Stimulated activated CD8-positive, alpha-beta memory T cell treated with anti-CD3 and anti-CD28 coated beads, Interleukin-15, amount 100 ng/mL, for 1 hour (primary cell): ENCODE measurements around the gene SACS.
"Not testable (repeated sequence)": the region's sequence is repeated elsewhere in the genome, so short reads cannot be mapped to it uniquely, and the experiment has no call there.

Source experiments
- DNase-seq: peaks from one replicate; pipeline ENCODE4 v3.0.0-alpha.2; 2020; ENCODE audit warnings: low read depth

Gene SACS

DNA sequence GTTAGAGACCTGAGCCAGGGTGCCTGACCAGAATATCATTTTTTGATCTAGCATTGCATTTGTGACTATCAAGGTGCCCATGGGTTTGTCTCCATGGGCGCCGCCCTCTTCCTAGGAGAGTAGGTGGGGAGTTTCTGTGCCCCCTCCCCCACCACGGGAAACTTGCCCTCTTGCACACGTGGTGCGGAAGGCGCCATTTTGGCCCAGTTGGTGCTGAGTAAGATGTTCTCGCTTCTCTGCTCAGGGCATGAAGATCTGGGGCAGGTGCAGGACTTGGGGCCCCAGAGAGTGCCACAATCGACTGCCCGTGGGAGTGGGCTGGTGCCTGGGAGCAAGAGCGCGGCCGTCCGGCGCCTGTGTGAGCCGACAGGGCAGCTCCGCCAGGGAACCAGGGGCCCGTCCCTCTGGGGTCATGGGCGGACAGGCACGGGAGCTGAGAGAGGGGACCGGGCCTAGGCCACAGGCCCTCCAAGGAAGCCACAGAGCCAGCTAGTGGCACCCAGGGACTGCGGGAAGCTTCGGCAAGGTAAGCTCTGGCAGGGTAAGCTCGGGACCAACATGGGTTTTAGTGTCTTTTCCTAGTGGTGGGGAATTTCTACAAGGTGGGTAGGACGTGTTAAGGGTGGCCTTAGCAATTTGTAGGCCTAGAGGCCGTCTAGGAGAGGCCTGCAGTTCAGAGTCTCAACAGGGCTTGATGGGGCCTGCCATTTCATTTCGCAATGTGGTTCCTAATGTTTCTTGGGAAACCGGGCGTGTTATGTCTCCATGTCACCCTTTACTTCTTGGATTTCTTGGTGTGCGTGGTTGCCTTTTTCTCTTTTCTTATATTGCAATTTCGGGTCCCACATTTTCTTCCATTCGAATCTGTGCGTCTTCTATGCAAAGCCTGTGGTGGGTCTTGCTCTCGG, 14.5 kb downstream of the SACS start:
- DNase-seq: no peak

DNA sequence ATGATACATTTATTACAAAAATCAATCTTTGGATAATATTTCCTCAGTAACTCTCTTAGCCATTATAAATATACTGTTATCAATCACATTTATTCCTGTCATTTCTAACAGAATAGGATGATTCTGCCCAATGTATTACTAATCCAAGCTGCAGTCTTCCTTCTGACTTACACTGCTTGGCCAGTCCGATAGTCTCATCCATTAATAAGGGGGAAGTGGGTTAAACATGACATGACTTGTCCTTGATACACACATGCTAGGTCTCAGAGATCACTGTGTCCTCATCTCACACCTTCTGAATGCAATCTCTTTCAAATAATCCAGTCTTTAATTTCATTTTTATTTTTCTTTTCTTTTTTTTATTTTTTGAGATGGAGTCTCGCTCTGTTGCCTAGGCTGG, 18.8 kb downstream of the SACS start:
- no peak for DNase-seq

DNA sequence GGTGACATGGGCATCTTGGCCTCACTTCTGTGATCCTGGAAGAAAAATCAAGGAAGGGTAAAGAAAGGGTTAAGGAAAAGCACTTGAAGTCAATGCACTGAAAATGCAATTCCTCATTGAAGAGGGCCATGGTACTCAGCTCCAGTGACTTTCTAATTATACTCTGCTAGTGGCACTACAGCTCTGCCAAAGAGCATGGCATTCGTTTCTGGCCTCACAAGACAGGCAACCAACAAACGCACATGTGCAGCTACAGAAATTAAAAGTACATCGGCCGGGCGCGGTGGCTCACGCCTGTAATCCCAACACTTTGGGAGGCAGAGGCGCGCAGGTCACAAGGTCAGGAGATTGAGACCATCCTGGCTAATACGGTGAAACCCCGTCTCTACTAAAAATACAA, 21.8 kb downstream of the SACS start:
- DNase-seq: no peak

DNA sequence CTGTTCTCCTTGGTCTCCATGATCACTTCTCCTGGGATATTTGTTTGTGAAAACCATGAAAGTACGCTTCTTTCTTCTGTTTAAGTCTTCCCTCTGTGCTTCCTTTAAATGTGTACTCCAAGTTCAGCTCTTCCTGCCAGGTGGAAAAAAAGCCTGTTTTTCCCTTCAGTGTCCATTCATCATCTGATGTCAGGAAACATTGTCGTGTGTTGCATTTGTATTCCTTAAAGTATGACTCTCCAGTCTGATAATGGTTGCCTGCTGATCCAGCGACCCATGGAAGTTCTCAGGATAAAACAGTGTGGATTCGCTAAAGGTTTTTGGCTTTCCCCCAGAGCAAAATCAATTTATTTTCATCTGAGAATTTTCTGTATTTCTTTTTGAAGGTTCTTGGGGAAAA, 22.3 kb downstream of the SACS start:
- DNase-seq: no peak

DNA sequence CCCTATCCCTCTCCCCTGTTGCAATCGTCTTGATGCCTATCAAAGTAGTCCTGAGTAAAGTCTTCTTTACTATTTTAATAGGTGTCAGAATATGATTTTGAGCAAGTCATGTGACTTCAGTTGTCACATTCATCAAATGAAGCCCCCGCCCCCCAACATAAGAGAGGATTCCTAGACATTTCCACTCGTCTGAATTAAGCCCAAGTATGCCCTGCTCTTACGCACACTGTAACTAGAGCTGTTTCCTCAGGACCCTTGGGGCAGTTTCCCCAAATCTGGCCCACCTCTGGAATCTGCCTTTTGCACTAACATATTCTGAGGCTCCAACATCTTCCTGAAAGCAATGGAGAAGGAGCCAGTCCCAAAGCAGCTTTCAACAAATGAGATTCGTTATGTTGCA, 25.5 kb downstream of the SACS start:
- no peak for DNase-seq

DNA sequence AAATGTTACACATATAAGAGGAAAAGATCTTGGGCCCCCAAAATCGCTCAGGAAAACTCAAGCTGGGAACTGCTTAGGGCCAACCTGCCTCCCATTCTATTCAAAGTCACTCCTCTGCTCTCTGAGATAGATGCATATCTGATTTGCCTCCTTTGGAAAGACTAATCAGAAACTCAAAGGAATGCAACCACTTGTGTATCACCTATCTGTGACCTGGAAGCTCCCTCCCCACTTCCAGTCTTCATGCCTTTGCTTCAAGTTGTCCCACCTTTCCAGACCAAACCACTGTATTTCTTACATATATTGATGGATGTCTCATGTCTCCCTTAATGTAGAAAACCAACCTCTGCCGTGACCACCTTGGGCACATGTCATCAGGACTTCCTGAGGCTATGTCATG, 32.3 kb downstream of the SACS start:
- not testable (repeated sequence) for DNase-seq

DNA sequence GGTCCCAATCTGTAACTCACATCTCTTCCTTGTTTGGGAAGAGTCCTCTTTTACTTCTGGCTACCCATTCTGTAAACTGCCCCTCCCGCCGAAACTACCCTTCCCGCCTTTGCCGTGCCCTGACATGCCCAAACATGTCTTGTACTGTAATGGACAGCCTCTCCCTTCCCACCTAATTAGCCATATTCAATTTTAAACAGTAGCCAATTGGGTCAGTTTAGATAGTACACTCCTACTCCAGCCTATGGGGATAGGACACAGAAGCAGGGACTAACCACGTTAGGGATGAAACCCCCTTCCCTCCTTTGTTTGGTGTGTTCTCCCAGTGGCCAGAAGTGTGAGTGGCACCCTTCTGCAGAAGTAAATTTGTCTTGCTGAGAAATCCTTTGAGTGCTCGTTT, 34.2 kb downstream of the SACS start:
- DNase-seq: no peak

DNA sequence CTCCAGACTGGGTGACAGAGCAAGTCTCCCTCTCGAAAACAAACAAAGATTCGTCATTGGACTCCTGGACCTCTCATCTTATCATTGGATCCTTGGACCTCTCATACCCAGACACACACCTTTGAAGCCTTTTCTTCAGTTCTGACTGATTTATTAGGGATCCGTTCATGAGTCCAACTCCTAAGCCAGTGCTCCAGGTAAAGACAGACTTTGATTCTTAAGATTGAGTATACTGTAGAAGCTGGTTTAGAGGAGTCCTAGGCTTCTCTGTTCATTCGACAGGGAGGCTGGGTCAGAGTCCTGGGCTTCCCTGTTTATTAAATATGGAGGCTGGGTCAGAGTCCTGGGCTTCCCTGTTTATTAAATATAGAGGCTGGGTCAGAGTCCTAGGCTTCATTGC, 38.7 kb downstream of the SACS start:
- no peak for DNase-seq

DNA sequence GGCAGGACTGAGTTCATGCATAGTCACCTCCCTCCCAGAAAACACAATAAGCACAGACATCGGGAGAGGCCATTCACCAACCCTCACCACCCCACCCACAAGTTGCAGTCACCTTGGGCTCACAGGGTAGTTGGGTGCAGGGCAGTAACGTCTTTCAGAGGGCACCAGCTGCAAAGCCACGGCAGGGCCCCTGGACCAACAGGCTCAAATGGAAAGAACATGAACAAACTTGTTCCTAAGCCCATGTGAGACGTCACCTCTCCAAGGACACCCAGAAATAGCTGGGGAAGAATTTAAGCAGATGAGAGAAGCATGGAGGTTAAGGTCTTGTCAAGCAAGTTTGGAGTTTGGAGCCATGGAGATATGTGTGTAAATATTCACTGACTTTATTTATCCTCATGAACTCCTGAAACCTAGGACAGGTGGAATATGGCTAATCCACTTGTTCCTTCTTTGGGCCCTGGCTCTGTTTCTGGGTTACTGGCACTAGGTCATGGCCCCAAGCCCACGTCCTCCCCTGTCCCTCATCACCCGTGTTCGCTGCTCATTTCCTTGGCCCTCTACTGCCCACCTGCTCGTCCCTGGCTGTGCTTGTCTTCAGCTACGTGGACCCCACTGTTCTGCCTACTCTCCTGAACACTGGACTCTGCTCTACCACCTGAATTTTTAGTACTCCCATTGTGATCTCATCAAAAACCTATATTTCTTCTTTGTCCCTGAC, 40.4 kb downstream of the SACS start:
- DNase-seq: no peak

DNA sequence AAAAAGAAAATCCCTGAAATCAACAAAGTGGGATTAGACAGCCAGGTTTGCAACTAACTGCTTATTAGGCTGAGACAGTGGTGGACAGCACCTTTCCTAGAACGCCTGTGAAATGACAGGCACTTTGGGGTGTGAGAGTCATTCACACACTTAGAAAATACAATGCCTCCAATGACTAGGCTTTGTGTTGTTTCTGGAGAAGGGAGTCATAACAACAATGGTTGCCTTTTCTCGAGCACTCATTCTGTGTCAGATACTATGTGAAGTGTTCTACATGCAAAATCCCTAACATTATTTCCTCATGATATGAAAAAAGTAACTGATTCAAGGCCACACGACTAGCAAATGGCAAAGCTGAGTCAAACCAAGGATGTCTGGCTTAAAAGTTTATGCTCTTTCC, 41.2 kb downstream of the SACS start:
- DNase-seq: no peak

DNA sequence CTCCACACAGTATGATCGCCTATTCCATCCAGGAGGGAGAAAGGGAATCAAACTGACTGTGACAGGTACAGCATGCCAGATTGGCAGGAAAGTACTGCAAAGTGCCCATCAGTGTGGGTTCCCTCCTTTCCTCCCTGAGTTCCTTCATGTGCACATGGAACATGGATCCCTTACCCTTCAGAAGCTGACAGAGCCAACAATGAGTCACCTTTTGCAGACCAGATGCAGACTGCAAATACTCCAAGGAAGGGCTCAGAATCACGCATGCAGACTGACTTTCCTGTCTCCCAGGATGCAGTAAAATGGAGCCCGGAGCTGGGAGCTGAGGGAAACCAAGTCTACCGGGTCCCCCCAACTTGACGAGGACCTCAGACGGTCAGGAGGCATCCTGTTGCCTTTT, 41.8 kb downstream of the SACS start:
- DNase-seq: no peak

DNA sequence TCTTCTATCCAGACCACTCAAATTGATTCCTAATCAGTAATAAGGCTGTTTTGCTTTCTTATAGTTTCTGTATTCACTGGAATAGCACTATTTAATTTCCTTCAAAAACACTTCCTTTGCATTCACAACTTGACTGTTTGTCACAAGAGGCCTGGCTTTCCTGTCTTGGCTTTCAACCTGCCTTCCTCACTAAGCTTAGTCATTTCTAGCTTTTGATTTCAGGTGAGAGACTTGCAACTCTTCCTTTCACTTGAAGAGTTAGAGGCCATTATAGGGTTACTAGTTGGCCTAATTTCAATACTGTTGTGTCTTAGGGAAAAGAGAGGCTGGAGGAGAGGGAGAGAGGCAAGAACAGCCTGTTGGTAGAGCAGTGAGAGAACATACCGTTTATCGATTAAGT, 47.0 kb downstream of the SACS start:
- no peak for DNase-seq

DNA sequence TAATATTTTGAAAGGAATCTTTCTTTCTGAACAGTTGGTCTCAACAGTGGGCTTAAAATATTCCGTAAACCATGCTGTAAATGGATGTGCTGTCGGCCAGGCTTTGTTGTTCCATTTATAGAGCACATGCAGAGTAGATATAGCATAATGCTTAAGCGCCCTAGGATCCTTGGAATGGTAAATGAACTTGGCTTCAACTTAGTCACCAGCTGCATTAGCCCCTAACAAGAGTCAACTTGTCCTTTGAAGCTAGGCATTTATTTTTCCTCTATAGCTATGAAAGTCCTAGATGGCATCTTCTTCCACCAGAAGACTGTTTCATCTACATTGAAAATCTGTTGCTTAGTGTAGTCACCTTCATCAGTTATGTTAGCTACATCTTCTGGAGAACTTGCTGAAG, 47.6 kb downstream of the SACS start:
- DNase-seq: no peak

DNA sequence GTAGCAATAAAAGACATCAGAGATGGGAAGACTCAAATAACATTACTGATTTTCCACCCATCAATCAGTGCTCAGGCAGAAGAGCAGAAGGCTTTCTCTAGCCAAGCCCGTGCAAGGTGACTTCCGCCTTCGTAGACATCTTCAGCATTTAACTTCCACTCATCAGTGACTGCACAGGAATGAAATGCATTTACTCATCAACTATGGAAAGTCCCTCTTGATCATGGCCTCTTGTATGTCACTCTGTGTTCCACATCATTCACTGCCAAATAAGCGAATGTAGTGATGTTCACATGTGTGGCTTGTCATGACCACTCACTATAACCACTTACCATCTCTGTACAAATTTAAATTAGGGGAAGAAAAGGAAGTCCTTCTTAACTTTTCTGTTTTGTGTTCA, 49.4 kb downstream of the SACS start:
- DNase-seq: no peak

DNA sequence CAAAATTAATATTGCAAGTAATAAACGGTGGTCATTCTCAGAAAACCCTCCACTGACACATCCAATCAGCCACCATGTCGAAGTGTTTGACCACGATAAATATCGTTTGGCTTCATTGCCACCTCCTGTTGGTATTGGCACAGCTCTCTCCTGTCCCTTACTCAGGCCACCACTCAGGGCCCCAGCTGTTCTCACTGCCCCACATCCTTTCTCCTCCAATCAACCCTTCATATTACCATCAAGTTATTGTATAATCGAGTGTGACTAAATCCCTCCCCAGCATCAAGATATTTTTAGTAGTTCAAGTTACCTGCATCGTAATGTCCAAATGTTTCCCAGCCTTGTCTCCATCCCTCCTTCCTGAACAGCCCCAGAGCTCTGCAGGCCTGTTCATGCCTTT, 50.4 kb downstream of the SACS start:
- DNase-seq: no peak

DNA sequence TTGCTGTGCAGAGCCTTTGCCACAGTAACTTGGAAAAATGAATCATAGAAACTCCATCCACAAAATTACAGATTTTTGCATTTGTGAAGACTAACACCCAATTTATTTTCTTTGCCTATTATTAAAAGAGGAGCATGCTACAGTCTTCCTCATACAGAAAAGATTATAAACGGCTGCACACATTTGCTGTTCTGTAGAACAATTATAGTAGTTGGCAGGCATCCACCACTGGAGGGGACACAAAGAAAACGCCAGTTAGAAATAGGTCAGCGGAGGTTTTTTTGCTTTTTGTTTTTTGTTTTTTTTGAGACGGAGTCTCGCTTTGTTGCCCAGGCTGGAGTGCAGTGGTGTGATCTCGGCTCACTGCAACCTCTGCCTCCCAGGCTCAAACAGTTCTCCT, 51.6 kb downstream of the SACS start:
- no peak for DNase-seq

DNA sequence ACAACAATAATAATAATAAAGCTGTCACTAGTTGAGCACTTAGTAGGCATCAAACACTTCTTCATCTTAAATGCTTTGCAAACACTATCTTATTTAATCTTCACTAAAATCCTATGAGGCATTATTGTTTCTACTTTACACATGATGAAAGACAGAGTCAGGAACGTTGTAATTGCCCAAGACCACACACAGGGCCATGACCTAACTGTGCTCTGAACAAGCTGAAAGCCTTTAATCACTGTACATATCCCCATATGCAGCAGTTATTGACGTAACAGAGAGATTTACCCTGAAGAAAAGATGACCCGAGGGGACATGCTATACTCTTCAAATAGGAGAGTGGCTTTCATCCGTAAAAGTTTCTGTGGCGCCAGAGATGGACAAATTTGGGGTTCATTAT, 53.0 kb downstream of the SACS start:
- DNase-seq: no peak

DNA sequence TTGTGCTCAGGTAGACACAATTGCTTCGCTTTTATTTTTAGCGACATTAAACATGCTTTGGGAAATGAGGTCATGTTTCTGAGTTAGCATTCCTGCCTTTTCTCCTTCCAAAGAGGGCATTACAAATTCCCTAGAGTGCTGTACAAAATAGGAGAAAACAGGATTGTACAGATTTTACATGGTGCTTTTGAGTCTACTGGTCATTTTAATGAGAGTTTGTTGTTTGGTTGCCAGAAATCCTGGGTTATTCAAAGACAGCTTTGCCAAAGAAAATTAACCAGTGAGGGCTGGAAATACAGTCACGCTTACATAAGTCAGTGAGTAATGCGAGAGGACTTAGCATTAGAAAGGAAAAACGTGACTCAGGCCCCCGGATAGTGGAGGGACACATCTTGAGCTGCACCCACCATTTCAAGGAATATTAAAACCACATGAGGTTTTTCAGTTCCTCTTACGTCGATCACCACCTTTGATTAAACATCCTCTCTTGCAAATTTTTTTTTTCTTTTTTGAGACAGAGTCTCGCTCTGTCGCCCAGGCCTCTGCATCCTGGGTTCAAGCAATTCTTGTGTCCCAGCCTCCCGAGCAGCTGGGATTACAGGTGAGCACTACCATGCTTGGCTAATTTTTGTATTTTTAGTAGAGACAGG, 55.4 kb downstream of the SACS start:
- DNase-seq: peak; percentile 10

DNA sequence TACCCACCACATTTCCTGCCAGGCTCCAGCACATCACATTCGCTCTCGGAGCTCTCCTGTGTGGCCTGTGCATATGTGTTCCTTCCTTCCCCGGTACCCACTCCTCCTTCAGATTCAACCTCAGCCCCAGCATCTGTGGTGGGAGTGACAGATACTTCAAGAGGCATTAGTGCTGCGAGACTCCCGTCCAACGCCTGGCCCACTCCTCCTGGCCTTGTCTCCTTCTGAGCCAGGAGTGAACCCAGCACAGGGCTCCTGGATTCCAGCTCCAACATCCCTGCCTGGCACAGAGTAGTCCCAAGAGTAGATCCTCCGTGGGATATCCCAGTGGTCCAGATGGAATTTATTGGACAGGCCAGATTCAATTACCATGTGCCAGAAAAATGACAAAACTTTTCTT, 55.9 kb downstream of the SACS start:
- DNase-seq: no peak

DNA sequence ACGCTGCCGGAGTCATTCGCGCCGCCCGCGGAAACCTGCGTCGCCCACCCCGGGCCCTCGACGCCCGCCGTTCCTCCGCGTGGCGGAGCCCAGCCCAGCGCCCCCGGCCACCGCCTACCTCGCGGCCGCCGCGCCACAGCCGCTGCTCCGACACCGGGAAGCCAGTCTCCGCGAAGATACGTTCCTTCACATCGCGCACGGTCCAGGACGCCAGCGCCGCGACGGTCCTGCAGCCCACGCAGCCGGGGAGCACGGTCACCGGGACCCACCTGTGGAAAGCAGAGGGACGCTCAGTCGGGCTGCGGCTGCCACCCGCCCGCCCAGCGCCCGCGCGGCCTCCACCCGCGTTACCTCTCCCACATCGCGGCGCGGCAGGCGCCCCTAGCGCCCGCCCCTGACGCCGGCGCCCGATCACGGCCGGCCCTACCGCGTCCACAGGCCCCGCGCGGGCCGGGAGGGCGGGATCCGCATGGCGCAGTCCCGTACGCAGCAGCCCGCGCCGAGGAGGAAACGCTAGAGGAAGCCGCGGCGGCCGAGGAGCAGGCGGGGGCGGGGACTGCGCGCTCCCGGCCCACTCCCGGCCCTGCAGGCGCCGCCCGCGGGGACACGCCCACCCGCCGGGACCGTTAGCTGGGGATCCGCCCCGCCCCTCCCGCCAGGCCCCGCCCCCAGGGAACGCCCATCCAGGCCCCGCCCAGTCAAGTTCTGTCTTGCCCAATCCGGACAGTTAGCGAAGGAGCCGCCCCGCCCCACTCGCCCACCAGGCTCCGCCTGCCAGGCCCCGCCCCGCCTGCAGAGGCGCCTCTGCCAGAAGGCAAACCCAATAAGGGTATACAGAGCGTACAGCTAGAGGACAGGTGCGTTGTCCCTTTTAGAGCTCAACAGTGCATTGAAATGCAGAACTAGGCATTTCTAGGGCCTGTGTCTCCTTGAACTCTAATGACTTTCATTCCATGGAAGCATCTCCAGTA, 58.2 kb downstream of the SACS start:
- DNase-seq: peak; percentile 98

DNA sequence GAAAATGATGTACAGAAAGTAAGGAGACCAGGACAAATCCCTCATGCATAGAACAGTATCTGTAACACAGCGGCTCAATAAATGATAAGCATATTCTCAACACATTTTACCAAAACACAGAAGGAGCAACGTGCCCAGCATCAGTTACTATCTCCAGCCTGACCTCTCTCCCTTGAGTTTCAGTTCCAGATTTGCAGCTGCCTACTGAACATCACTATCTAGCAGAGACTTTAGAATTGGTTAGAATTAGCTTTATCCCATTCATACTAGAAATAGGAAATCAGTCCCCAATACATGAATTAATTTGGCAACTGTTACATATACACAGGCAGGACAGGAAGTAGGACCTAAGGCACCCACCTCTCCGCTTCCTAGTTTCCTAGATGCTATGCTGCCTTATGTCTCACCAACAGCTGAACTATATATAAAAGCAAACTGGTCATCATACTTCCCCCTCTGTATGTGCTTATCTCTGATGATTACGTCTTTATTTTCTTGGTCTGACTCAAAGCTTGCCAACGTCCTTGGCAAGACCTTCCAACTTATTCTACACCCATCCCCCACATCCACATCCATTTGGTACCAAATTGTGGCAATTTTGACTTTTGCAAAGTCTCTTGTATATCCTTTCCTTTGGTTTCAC, 61.1 kb downstream of the SACS start:
- DNase-seq: no peak
